ENCODE measurements around the gene ASAP2.

DNA sequence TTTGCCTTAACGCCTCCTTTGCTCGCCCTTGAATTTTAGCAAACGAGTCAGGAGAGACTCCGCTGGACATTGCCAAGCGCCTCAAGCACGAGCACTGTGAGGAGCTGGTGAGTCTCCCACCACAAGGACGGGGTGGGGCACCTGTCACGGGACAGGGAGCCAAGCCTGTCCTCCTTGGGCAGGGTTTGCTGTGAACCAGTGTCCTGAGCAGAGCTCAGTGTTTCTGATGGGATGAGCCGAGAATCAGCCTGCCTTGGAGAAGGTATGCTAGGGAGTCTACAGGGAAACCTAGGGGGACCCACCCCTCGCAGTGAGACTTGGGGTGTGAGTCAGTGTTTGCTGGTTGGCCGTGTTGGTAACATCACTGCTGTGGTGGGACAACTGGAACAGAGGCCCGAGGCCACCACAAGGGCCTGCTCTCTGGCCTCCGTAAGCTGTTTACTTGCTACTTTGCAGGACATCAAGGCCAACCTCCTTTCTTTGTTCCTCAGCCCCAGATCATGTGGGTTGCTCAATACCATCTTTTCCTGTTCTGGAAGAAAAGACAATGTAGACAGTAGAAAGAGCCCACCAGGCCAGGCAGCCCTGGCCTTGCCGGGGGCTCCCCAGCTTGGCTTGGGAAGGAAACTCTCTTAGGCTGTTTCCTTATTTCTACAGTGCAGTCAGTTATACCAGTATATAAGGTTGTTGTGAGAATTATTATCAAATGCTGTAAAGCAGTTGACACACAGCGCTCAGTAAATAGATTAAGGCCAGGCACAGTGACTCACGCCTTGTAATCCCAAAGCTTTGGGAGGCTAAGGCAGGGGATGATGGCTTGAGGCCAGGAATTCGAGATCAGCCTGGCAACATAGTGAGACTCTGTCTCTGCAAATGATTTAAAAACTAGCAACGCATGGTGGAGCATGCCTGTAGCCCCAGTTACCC lies 174.4 kb downstream of the ASAP2 start:
- TF ChIP-seq EZH2 (IDR thresholded peaks at IDR 0.05; ENCODE audit: borderline replicate concordance, low read length), result no peak
- TF ChIP-seq, protein P1, sequence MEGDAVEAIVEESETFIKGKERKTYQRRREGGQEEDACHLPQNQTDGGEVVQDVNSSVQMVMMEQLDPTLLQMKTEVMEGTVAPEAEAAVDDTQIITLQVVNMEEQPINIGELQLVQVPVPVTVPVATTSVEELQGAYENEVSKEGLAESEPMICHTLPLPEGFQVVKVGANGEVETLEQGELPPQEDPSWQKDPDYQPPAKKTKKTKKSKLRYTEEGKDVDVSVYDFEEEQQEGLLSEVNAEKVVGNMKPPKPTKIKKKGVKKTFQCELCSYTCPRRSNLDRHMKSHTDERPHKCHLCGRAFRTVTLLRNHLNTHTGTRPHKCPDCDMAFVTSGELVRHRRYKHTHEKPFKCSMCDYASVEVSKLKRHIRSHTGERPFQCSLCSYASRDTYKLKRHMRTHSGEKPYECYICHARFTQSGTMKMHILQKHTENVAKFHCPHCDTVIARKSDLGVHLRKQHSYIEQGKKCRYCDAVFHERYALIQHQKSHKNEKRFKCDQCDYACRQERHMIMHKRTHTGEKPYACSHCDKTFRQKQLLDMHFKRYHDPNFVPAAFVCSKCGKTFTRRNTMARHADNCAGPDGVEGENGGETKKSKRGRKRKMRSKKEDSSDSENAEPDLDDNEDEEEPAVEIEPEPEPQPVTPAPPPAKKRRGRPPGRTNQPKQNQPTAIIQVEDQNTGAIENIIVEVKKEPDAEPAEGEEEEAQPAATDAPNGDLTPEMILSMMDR (conservative IDR thresholded peaks at IDR 0.05 in 1 of 2, IDR thresholded peaks at IDR 0.05 in 1 of 2; ENCODE audit: extremely low read depth in 1 of 2, insufficient read depth in 1 of 2, low read depth in 1 of 2, low read length in 2 of 2), result no peak
